ENCODE data around the gene SQSTM1. TPM values are rescaled to one million over a fixed set of nuclear protein-coding genes. Genes with fewer than 3 reads are reported as not detected.

The SQSTM1 gene
- total and polyA plus RNA-seq, 2 of the 8 experiments (the other 6 are each of a cell fraction or from before 2014, with no cell fraction given), result 78.6 to 110 TPM

DNA sequence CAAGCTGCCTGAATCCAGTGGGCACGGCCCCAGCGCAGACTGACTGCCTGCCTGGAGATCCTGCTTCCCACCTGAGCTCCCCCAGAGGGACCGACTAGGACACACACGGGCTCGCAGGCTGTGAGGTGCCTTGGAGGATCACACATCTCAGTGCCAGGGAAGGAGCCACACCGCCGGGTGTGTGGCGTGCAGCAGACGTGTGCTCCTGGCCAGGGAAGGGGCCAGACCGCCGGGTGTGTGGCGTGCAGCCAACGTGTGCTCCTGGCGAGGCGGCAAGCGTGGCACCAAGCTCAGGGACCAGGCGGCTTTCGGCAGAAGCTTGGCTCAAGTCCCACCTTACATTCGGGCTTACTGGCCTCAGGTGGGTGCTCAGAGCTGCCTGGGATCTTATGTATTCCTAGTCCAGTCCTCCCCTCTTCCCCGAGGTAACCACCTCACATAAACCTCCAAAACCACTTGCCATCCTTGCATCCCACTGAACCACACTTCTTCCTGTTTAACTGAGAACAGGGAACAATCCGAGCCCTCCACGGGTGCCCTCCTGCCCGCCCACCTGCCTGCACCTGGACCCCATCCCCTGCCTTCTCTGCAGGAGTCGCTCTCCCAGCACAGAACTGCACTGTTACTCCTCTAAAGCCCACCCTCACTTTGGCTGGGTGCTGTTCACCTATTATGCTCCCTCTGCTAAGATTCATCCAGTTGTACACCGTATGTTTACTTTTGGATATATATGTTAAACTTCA is 60.3 kb downstream of the SQSTM1 start:
- H3K4ac ChIP-seq (replicated peaks; ENCODE audit: insufficient read length, low read depth, low read length), result no peak overlapping the region
- CTCF ChIA-PET (ENCODE audit: partially characterized antibody), result interaction anchor here (0.7 to 8.0 kb wide), 6 partner anchors 13 to 202 kb away, joined by 3 to 67 read pairs (median 4); no protein-coding TSS in a partner anchor
- H2BK20ac ChIP-seq (ENCODE audit: low read length), result no peak overlapping the region

More for the DNA sequence above, 60.3 kb downstream of the SQSTM1 start:
- H3K23me2 ChIP-seq (ENCODE audit: low read depth, low read length), result 0 out of 2 replicates have a peak, but pooled peaks cover 2% of the 10 kb centered on the region
- no peak overlapping the region for H3K14ac ChIP-seq (ENCODE audit: insufficient read length)
- H4K91ac ChIP-seq (replicated peaks; ENCODE audit: insufficient read length, low read length), result no peak overlapping the region
- no peak overlapping the region for H2BK120ac ChIP-seq (replicated peaks; ENCODE audit: low read depth, low read length)
- H4K8ac ChIP-seq (ENCODE audit: extremely low read depth, insufficient read depth, low read length), result no peak overlapping the region
- H2AFZ ChIP-seq (ENCODE audit: low read length), result no peak overlapping the region
- no peak overlapping the region for H2BK12ac ChIP-seq (ENCODE audit: low read depth, low read length)
- H3K9ac ChIP-seq (replicated peaks in 1 of 4; ENCODE audit: extremely low read depth in 1 of 4, low read depth in 3 of 4, low read length in 3 of 4), result no peak overlapping the region
- peaks cover 8 to 16% of the 10 kb centered on the region in 2 experiments for H3K9me3 ChIP-seq (ENCODE audit: insufficient read depth in 2 of 2, low read depth in 1 of 2, low read length in 1 of 2)
- no peak overlapping the region for H2BK15ac ChIP-seq (ENCODE audit: low read length)
- H4K5ac ChIP-seq (ENCODE audit: insufficient read length, low read depth, low read length), result no peak overlapping the region
- no peak overlapping the region for H3K18ac ChIP-seq (ENCODE audit: extremely low read depth, low read length)
- H3K4me2 ChIP-seq (ENCODE audit: insufficient read depth in 1 of 2, low read depth in 2 of 2, low read length in 2 of 2), result no peak overlapping the region
- H3K79me1 ChIP-seq (ENCODE audit: low read depth, low read length), result no peaks in the 10 kb centered on the region
- no peak overlapping the region for H3K23ac ChIP-seq (ENCODE audit: insufficient read length)
- H2BK5ac ChIP-seq (ENCODE audit: low read depth, low read length), result no peak overlapping the region
- H3K27ac ChIP-seq (ENCODE audit: low read depth, low read length), result no peak overlapping the region
- H3K27me3 ChIP-seq (replicated peaks in 1 of 4; ENCODE audit: control insufficient read depth in 3 of 4, extremely low read depth in 1 of 4, insufficient read depth in 3 of 4, low read length in 3 of 4), result no peaks in the 10 kb centered on the region
- DNase-seq (ENCODE audit: low read depth in 1 of 2, low spot score in 2 of 2), result no peak
- POLR2A ChIA-PET (ENCODE audit: partially characterized antibody), result interaction anchor here (1.1 to 1.7 kb wide), 2 partner anchors 9 to 19 kb away, joined by 3 to 11 read pairs; no protein-coding TSS in a partner anchor
- no peak overlapping the region for H2AK5ac ChIP-seq (ENCODE audit: low read depth, low read length)
- WGBS, 2 experiments (ENCODE audit: extremely low coverage in 1 of 2, insufficient coverage in 1 of 2, insufficient read length in 1 of 2, insufficient replicate concordance in 2 of 2, low coverage in 1 of 2, low lambda C conversion rate in 2 of 2, missing lambda C conversion rate in 1 of 2), result 90% methylated on average over 24 of the region's 25 CpGs; no CpG with 5 or more reads in 1 of the 2 experiments
- H3K36me3 ChIP-seq (ENCODE audit: control insufficient read depth in 2 of 4, insufficient read depth in 4 of 4, low read length in 3 of 4), result peaks cover 3 to 35% (median 19%) of the 10 kb centered on the region in 4 experiments; a peak in 7 of 8 replicates
- H4K20me1 ChIP-seq (replicated peaks in 1 of 2; ENCODE audit: control insufficient read depth in 1 of 2, insufficient read depth in 2 of 2, low read length in 2 of 2), result peaks cover 0 to 4% of the 10 kb centered on the region in 2 experiments
- no peak overlapping the region for H3K4me3 ChIP-seq (ENCODE audit: extremely low read depth in 1 of 4, insufficient read depth in 2 of 4, low read depth in 3 of 4, low read length in 4 of 4)
- TF ChIP-seq MAFK (IDR thresholded peaks at IDR 0.05; ENCODE audit: low read depth, low read length) (no peak), TAF1 (IDR thresholded peaks at IDR 0.05; ENCODE audit: low read depth, low read length) (no peak)
- no peak for FAIRE-seq
- no peak overlapping the region for H3K56ac ChIP-seq (replicated peaks; ENCODE audit: insufficient read length, low read depth, low read length)
- no peaks in the 10 kb centered on the region for H3K4me1 ChIP-seq (replicated peaks in 1 of 4; ENCODE audit: control insufficient read depth in 3 of 4, insufficient read depth in 4 of 4, low read length in 3 of 4)
- no peaks in the 10 kb centered on the region for H3K79me2 ChIP-seq (ENCODE audit: control insufficient read depth in 1 of 2, insufficient read depth in 2 of 2, low read length in 2 of 2)

All from H1 (cell line).